NCI-H2196 treated with DMSO at 0.1 percent for 48 hours (cell line): ENCODE measurements around the gene CELF4.

Source experiments
- DNase-seq: peaks from one replicate; lab custom pipeline; 2025; ENCODE audit not compliant: unreplicated experiment; lab: John Stamatoyannopoulos, UW

Gene CELF4

GRCh38 chr18:37246779-37247340 lies 318.7 kb downstream of the CELF4 start:
- no peak for DNase-seq

DNA sequence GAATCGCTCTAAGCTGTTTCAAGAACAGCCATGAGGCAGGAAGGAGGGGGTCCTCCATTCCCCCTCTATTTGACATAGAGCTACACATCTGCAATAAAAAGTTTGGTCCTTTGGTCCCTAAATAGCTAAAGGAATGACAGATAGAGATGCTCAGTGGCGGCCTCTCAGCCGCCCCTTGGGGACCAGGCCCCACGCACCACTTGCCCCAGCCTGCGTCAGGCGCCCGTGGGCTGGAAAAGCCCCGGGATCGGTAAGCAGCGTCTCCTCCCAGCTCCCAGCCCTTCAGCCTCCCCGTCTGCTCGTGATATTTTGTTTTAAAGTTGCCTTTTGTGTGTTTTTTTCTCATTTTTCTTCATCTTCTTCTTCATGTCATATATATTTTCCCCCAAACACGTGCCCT lies 321.0 kb downstream of the CELF4 start:
- DNase-seq: no peak

GRCh38 chr18:37243741-37244140 lies 321.9 kb downstream of the CELF4 start:
- no peak for DNase-seq

DNA sequence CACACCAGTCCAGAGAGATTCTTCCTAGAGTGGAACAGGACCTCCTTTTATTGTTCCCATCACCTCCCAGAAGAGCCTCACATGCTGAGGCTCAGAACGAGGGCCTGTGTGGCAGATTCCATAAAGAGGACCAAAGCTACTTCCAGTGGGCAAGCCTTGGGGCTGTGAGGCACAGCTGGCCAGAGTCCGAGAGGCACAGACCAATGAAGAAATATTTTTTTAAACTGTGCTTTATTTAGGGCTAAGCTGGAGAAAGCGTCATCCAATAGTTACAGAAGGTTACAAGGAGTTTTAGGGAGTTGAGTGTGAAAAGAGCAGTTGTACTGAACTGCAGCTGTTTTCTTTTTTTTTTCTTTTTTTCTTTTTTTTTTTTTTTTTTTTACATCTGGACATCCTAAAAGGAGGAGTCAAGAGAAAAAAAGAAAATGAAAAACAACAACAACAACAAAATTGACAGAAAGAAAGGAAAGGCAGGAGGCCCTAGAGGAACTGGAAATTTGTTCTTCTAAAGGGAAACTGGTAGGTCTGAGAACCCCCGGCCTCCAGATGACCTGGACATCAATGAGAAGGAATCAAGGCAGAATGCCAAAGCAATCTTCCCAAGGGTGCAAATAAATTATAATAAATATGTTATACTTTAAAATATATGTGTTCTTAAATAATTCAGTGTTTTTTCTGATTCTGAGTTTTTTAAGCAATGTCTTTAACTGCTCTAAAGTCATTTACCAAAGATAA lies 322.6 kb downstream of the CELF4 start:
- no peak for DNase-seq

GRCh38 chr18:37242091-37242490 lies 323.5 kb downstream of the CELF4 start:
- DNase-seq: no peak

GRCh38 chr18:37238282-37239108 lies 327.1 kb downstream of the CELF4 start:
- no peak for DNase-seq

DNA sequence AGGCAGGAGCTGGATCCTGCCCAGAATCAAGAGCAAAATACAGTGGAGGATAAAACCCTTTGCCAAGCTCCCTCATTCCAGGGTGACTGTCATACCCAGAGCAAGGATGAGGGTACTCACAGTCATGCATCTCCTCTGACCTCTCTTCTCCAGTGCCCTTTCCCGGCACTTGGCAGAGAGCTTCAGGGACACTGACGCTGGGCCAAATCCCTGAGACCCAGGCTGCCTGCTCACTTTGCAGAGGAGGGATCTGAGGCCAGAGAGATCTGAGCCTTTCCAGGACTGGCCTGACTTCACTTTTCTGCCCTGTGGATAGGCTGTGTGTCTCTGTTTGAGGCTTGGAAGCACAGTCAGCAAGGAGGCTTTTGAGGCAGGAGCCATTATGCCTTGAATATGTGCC lies 330.0 kb downstream of the CELF4 start:
- DNase-seq: no peak

GRCh38 chr18:37231251-37231650 lies 334.3 kb downstream of the CELF4 start:
- no peak for DNase-seq

DNA sequence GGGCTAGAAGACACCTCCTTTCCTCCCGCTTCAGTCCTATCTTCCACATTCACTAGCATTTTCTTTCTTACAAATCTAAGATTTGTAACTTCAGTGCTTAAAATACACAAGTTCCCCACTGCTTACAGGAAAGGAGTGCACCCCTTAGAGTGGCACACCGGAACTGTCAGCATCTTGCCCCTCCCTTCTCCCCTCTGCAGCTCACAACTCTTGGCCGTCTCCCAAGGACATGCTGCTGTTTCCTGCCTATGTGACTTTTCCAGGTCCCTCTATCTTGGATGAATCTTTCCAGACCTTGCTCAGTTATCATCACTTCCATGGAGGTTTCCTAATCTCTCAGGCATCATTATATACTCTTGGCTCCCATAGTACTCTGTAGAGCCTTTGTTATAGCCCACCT lies 334.8 kb downstream of the CELF4 start:
- no peak for DNase-seq

DNA sequence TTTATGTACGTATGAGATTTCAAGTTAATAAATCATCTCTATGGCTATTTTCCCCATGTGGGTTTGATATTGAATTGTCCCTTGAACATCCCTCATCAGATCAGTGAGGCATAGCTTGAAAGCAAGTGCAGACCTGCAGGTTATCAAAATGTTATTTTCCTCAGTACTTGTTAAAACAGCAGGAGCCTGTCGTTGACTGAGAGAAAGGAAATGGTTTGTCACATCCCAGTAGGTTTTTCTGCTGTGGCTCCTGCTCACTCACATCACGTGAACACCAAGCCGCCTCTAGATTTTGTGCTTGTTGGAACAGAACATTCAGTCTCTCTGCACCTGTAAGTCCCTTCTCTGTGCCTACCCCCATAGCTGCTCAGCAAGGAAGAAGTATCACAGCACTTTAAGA lies 340.3 kb downstream of the CELF4 start:
- no peak for DNase-seq

DNA sequence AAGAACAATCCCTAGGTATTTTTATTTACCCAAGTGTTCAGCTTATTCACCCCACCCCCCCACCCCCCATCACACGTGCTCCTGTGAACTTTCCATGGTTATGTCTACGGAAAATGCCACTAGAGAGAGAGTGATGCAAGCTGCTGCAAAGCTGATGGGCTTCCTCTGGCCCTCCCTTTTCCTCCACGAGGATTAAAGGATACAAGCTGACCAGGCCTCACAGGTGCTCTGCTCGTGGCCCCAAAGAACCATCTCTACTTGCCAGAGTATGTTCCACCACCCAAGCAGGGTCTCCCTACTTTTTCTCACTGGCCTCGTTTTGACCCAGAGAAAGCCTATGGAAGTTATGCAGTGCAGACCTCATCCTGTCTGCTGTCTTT lies 342.6 kb downstream of the CELF4 start:
- no peak for DNase-seq

- DNase-seq: no peak
These were observed 343.1 kb downstream of the CELF4 start for GRCh38 chr18:37222354-37222998.

DNA sequence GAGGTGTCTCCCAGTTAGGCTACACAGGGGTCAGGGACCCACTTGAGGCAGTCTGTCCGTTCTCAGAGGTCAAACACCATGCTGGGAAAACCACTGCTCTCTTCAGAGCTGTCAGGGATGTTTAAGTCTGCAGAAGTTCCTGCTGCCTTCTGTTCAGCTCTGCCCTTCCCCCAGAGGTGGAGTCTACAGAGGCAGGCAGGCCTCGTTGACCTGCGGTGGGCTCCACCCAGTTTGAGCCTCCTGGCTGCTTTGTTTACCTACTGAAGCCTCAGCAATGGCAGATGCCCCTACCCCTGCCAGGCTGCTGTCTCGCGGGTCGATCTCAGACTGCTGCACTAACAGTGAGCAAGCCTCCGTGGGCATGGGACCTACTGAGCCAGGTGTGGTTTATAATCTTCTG lies 346.3 kb downstream of the CELF4 start:
- DNase-seq: no peak

GRCh38 chr18:37218022-37218590 lies 347.5 kb downstream of the CELF4 start:
- no peak for DNase-seq

DNA sequence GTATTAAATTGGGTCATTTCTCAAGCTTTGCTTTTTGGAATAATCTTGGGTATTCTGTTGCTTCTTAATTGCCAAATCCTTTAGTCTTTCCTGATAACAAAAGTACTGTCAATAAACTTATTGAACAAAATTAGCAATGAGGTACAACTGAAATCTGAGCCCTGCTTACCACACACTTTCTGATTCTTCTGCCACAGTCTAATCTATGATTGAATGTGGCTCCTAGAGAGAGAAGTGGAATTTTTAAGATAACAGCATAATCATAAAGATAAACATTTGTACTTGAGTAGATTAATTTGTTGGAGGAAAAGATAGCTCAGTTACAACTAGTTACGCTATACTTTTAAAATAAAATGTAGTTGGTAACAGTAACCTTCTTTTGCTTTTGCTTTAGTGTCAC lies 354.8 kb downstream of the CELF4 start:
- no peak for DNase-seq

DNA sequence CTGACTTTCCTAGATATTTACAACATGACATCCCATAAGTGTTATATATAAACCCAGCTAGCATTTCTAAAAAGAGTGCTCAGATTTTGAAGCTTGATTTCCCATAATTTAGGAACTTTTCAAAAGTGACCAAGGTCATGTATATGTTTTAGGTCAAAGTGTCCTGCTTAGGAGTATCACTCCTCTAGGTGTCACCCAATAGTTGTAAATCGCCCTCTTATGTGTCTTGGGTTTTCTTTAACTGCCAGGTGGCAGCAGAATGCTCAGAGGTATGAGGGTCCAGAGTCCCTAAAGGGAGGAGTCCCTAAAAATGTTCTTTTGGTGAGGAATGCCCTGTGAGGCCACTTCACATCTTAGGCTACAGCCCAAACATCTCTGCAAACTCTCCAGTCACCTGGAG lies 358.3 kb downstream of the CELF4 start:
- no peak for DNase-seq

GRCh38 chr18:37199741-37200140 lies 365.9 kb downstream of the CELF4 start:
- no peak for DNase-seq
